ENCODE data around the gene RNF123. TPM values are rescaled to one million over a fixed set of nuclear protein-coding genes. Genes with fewer than 3 reads are reported as not detected.

The RNF123 gene
- polyA plus RNA-seq, 1 of the 3 experiments (the other 2 are of a cell fraction) = 48.1 TPM

GRCh38 chr3:49721596-49721895, 32.2 kb downstream of the RNF123 start:
- WGBS (ENCODE audit: low lambda C conversion rate) = 91% methylated on average over 9 of the region's 9 CpGs
- H3F3A ChIP-seq (replicated peaks; ENCODE audit: insufficient read depth) = peaks cover 14% of the 10 kb centered on the region
- no peaks in the 10 kb centered on the region for H3K27me3 ChIP-seq (ENCODE audit: insufficient read depth)
- H3K27ac ChIP-seq (ENCODE audit: low read depth in 2 of 2, low read length in 1 of 2) = no peak overlapping the region
- H3K9me2 ChIP-seq = no peaks in the 10 kb centered on the region
- peaks cover 15% of the 10 kb centered on the region for H3K79me2 ChIP-seq (ENCODE audit: insufficient read depth)
- no peaks in the 10 kb centered on the region for H4K20me1 ChIP-seq (ENCODE audit: insufficient read depth)
- peaks cover 0 to 41% of the 10 kb centered on the region in 2 experiments for H3K36me3 ChIP-seq (replicated peaks in 1 of 2; ENCODE audit: control insufficient read depth in 1 of 2, insufficient read depth in 2 of 2, low read length in 1 of 2)
- H3K4me1 ChIP-seq (ENCODE audit: control insufficient read depth in 1 of 2, insufficient read depth in 2 of 2, low read depth in 1 of 2, low read length in 1 of 2) = peaks cover 8 to 32% of the 10 kb centered on the region in 2 experiments; a peak in 2 of 4 replicates
- H3K4me2 ChIP-seq = no peak overlapping the region
- POLR2A ChIA-PET = no interaction called here
- H2AFZ ChIP-seq (ENCODE audit: low read depth) = no peak overlapping the region
- peak; percentile 46 for TF ChIP-seq POLR2AphosphoS5 (IDR thresholded peaks at IDR 0.05; ENCODE audit: low read depth, low read length)
- TF ChIP-seq YY1 (IDR thresholded peaks at IDR 0.05; ENCODE audit: low read depth) = no peak
- TF ChIP-seq MAX (IDR thresholded peaks at IDR 0.05; ENCODE audit: low read depth) = no peak
- CTCF ChIA-PET = interaction anchor here (1.6 to 7.9 kb wide), 3 partner anchors 10 to 118 kb away, joined by 4 to 76 read pairs (median 16); no protein-coding TSS in a partner anchor
- H3K4me3 ChIP-seq (ENCODE audit: low read depth in 2 of 2, low read length in 1 of 2) = no peak overlapping the region
- no peaks in the 10 kb centered on the region for H3K9me3 ChIP-seq
- no peak overlapping the region for H3K9ac ChIP-seq
- no peak for DNase-seq

- no peak for TF ChIP-seq MEF2A (IDR thresholded peaks at IDR 0.05; ENCODE audit: borderline replicate concordance, low read depth)
- peak; percentile 21; the same call in 1 of the 2 replicates for TF ChIP-seq POLR2AphosphoS5 (IDR thresholded peaks at IDR 0.05; ENCODE audit: low read depth, low read length)
- Histone ChIP-seq H2AFZ (ENCODE audit: low read depth) (no peak overlapping the region), H3K4me2 (peak overlapping the region; percentile 100), H3K9me3 (no peaks in the 10 kb centered on the region), H3K9me2 (no peaks in the 10 kb centered on the region), H4K20me1 (ENCODE audit: insufficient read depth) (no peaks in the 10 kb centered on the region), H3K27ac (ENCODE audit: low read depth in 2 of 2, low read length in 1 of 2) (no peak overlapping the region), H3K9ac (peak overlapping the region; percentile 98; the same call in 1 of the 2 replicates), H3K27me3 (ENCODE audit: insufficient read depth) (no peaks in the 10 kb centered on the region), H3F3A (replicated peaks; ENCODE audit: insufficient read depth) (peaks cover 14% of the 10 kb centered on the region), H3K36me3 (replicated peaks in 1 of 2; ENCODE audit: control insufficient read depth in 1 of 2, insufficient read depth in 2 of 2, low read length in 1 of 2) (peaks cover 0 to 42% of the 10 kb centered on the region in 2 experiments), H3K4me1 (ENCODE audit: control insufficient read depth in 1 of 2, insufficient read depth in 2 of 2, low read depth in 1 of 2, low read length in 1 of 2) (peaks cover 8 to 32% of the 10 kb centered on the region in 2 experiments; a peak in 2 of 4 replicates), H3K4me3 (ENCODE audit: low read depth in 2 of 2, low read length in 1 of 2) (peak overlapping the region; percentile 98 to 99), H3K79me2 (ENCODE audit: insufficient read depth) (peaks cover 15% of the 10 kb centered on the region)
- CTCF ChIA-PET = interaction anchor here (0.7 to 7.9 kb wide), 3 partner anchors 20 to 253 kb away, joined by 3 to 76 read pairs (median 4); no protein-coding TSS in a partner anchor
- no peak for DNase-seq
- WGBS (ENCODE audit: low lambda C conversion rate) = 87% methylated on average over 17 of the region's 26 CpGs
- POLR2A ChIA-PET = no interaction called here
These were observed 32.8 kb downstream of the RNF123 start for GRCh38 chr3:49721896-49722781.

GRCh38 chr3:49722896-49723295, 33.5 kb downstream of the RNF123 start:
- ChIA-PET CTCF (interaction anchor here (0.7 to 2.0 kb wide), 4 partner anchors 80 to 253 kb away, joined by 3 to 8 read pairs (median 4); partner anchors contain the start of gene INKA1), POLR2A (interaction anchor here (1.2 to 2.2 kb wide), 2 partner anchors 11 to 116 kb away, joined by 4 to 8 read pairs; no protein-coding TSS in a partner anchor)
- peaks cover 14% of the 10 kb centered on the region for H3F3A ChIP-seq (replicated peaks; ENCODE audit: insufficient read depth)
- no peaks in the 10 kb centered on the region for H4K20me1 ChIP-seq (ENCODE audit: insufficient read depth)
- H3K9ac ChIP-seq = peak overlapping the region; percentile 98
- H3K79me2 ChIP-seq (ENCODE audit: insufficient read depth) = peaks cover 15% of the 10 kb centered on the region
- no peaks in the 10 kb centered on the region for H3K27me3 ChIP-seq (ENCODE audit: insufficient read depth)
- DNase-seq = peak; percentile 25
- peak overlapping the region; percentile 100 for H3K4me2 ChIP-seq
- peak overlapping the region; percentile 98 to 99 for H3K4me3 ChIP-seq (ENCODE audit: low read depth in 2 of 2, low read length in 1 of 2)
- peak overlapping the region; percentile 81 to 83; a peak in 3 of 4 replicates for H3K27ac ChIP-seq (ENCODE audit: low read depth in 2 of 2, low read length in 1 of 2)
- 71% methylated on average over 7 of the region's 8 CpGs for WGBS (ENCODE audit: low lambda C conversion rate)
- peaks cover 8 to 32% of the 10 kb centered on the region in 2 experiments; a peak in 2 of 4 replicates for H3K4me1 ChIP-seq (ENCODE audit: control insufficient read depth in 1 of 2, insufficient read depth in 2 of 2, low read depth in 1 of 2, low read length in 1 of 2)
- H3K9me2 ChIP-seq = no peaks in the 10 kb centered on the region
- no peak overlapping the region for H2AFZ ChIP-seq (ENCODE audit: low read depth)
- H3K36me3 ChIP-seq (replicated peaks in 1 of 2; ENCODE audit: control insufficient read depth in 1 of 2, insufficient read depth in 2 of 2, low read length in 1 of 2) = peaks cover 0 to 50% of the 10 kb centered on the region in 2 experiments
- H3K9me3 ChIP-seq = no peaks in the 10 kb centered on the region
- TF ChIP-seq USF1 (IDR thresholded peaks at IDR 0.05; ENCODE audit: borderline replicate concordance, low read depth) = no peak
- no peak for TF ChIP-seq CTCF (IDR thresholded peaks at IDR 0.05)
- TF ChIP-seq FOXJ3 (CRISPR knock-in tag; IDR thresholded peaks at IDR 0.05) = no peak
- TF ChIP-seq FOXM1 (IDR thresholded peaks at IDR 0.05; ENCODE audit: low read depth) = no peak
- TF ChIP-seq TEAD4 (IDR thresholded peaks at IDR 0.05; ENCODE audit: borderline replicate concordance, insufficient read depth) = no peak
- no peak for TF ChIP-seq RXRA (IDR thresholded peaks at IDR 0.05; ENCODE audit: borderline replicate concordance, low read depth)
- no peak for TF ChIP-seq GABPA (IDR thresholded peaks at IDR 0.05; ENCODE audit: low read depth)
- no peak for TF ChIP-seq NRF1 (IDR thresholded peaks at IDR 0.05; ENCODE audit: low read depth, low read length)
- TF ChIP-seq MXI1 (IDR thresholded peaks at IDR 0.05; ENCODE audit: low read depth, low read length) = no peak
- no peak for TF ChIP-seq POLR2AphosphoS5 (IDR thresholded peaks at IDR 0.05; ENCODE audit: low read depth, low read length)

Data from SK-N-SH (cell line).